G401.6 (cell line): ENCODE measurements around the gene PHLDA1.

Experiments
- FAIRE-seq: peaks from 2 replicates; lab custom pipeline; 2012; peaks lifted over from hg19 to GRCh38; lab: Jason Lieb, UNC

The PHLDA1 gene

GRCh38 chr12:76031414-76032042 lies at the start of gene PHLDA1:
TSS of gene PHLDA1 (minus strand) at chr12:76031776.
- FAIRE-seq = peak; percentile 94

- no peak for FAIRE-seq
Measured at GRCh38 chr12:76080729-76081415, 49.3 kb upstream of the PHLDA1 start.

- FAIRE-seq = no peak
Measured at GRCh38 chr12:76080017-76080728, 48.6 kb upstream of the PHLDA1 start.

- FAIRE-seq = no peak
Measured at GRCh38 chr12:76078748-76079147, 47.2 kb upstream of the PHLDA1 start.

- no peak for FAIRE-seq
Measured at GRCh38 chr12:76075448-76075847, 43.9 kb upstream of the PHLDA1 start.

GRCh38 chr12:76074701-76075336 lies 43.2 kb upstream of the PHLDA1 start:
- no peak for FAIRE-seq

- no peak for FAIRE-seq
Measured at GRCh38 chr12:76073561-76073960, 42.0 kb upstream of the PHLDA1 start.

- FAIRE-seq = no peak
Measured at GRCh38 chr12:76072568-76072967, 41.0 kb upstream of the PHLDA1 start.

GRCh38 chr12:76069339-76069738 lies 37.8 kb upstream of the PHLDA1 start:
- no peak for FAIRE-seq

GRCh38 chr12:76065917-76066316 lies 34.3 kb upstream of the PHLDA1 start:
- no peak for FAIRE-seq

GRCh38 chr12:76064904-76065303 lies 33.3 kb upstream of the PHLDA1 start:
- no peak for FAIRE-seq

GRCh38 chr12:76060111-76060510 lies 28.5 kb upstream of the PHLDA1 start:
- peak; percentile 36 for FAIRE-seq

- no peak for FAIRE-seq
Measured at GRCh38 chr12:76057326-76057725, 25.8 kb upstream of the PHLDA1 start.

GRCh38 chr12:76055393-76055792 lies 23.8 kb upstream of the PHLDA1 start:
- no peak for FAIRE-seq

- no peak for FAIRE-seq
Measured at GRCh38 chr12:76049575-76050251, 18.1 kb upstream of the PHLDA1 start.

- no peak for FAIRE-seq
Measured at GRCh38 chr12:76047742-76048141, 16.2 kb upstream of the PHLDA1 start.

GRCh38 chr12:76047060-76047459 lies 15.5 kb upstream of the PHLDA1 start:
- no peak for FAIRE-seq

GRCh38 chr12:76043377-76043776 lies 11.8 kb upstream of the PHLDA1 start:
- FAIRE-seq = no peak

- no peak for FAIRE-seq
Measured at GRCh38 chr12:76042147-76042546, 10.6 kb upstream of the PHLDA1 start.

- no peak for FAIRE-seq
Measured at GRCh38 chr12:76041406-76041805, 9.8 kb upstream of the PHLDA1 start.

- no peak for FAIRE-seq
Measured at GRCh38 chr12:76040461-76040860, 8.9 kb upstream of the PHLDA1 start.

GRCh38 chr12:76038176-76038575 lies 6.6 kb upstream of the PHLDA1 start:
- no peak for FAIRE-seq
